TTC549 (cell line): ENCODE data around the gene TSC22D1.
"Not testable (repeated sequence)": the region's sequence is repeated elsewhere in the genome, so short reads cannot be mapped to it uniquely, and the experiment has no call there.

Experiments used
- FAIRE-seq: peaks from 2 replicates; lab custom pipeline; 2012; peaks lifted over from hg19 to GRCh38; lab: Jason Lieb, UNC

Gene TSC22D1

DNA sequence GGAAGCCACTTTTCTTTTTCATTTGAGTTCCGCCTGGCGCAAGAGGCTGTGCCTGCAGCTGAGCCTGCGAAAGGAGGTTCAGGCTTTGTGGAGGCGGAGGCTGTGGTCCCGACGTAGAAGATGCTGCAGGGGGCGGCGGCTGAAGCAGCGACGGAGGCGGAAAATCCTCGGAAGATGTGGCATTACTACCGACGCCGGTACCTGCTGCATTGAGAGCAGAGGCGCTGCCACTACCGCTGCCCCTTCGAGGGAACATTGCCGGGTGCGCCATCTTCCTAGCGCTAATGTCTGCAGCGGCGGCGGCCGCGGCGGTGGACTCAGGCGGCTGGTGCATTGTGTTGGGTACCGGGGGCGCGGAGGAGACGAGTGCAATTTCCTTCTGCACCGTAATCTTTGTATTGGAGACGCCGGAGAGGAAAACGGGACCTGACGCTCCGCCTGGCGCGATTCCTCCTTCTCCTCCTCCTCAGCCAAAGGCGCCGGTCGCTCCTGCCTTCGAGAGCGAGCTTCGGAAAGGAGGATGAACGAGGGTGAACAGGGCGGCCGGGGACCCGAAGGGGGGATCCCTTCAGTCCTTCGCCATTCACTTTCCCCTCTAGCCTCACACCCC, at the start of gene TSC22D1:
TSC22D1 (minus strand) TSS at position 590 of the 610 bp plus-strand sequence; CDS start at position 334, 256 bp downstream.
- FAIRE-seq = no peak

DNA sequence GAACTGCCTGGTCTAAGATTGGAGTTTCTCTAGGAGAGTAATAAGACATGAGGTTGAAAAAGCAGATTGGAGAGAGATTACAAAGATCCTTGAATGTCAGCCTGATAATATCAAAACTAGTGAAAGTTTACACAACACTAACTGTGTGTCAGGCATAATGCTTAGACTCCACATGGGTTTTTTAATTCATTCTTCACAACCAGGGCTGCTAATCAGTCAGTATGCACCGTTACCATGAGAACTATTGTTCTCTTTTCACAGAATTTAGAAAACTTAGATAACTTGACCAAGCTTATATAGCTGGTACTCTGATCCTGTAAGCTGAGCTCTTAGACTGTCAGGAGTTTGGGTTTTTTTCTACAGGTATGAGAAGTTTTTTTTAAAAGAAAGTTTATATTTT, 46.6 kb upstream of the TSC22D1 start:
- FAIRE-seq = no peak

GRCh38 chr13:44622261-44622660, 46.1 kb upstream of the TSC22D1 start:
- no peak for FAIRE-seq

DNA sequence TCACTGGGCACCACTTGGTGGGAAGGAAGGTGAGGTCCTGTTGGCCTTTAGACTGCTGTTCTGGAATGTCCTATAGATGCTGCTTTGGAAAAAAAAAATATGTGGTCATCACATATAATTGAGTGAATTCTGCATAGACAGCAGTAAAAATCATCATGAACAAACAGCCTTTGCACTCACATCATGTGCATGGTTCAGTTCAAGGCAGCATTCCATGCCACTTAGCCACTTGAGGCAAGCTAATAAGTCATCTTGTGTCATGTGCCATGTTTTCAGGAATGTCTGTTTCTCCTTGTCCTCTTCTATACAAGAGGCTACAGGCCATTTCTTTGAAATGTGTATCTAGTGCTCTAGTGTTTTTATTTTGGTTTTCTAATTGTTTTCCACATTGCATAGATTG, 43.9 kb upstream of the TSC22D1 start:
- FAIRE-seq = no peak

GRCh38 chr13:44619651-44620050, 43.5 kb upstream of the TSC22D1 start:
- FAIRE-seq = no peak

DNA sequence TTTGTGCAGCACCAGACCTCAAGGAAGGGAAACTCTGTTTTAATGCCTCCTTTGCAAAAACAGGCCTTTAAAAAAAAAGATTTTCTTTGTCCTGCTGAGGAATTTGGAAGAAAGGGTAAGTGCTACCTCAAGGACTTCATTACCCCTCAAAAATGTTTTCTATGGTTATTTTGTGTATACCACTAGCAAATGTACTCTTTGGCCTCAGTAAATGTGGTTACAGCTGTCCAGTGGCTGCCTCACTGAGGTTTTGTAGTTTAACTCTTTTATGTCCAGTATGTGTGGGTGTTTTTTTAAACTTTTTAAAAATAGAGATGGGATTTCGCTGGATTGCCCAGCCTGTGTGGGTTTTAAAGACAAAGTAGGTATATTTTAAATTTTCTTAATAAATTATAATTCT, 42.2 kb upstream of the TSC22D1 start:
- FAIRE-seq = no peak

DNA sequence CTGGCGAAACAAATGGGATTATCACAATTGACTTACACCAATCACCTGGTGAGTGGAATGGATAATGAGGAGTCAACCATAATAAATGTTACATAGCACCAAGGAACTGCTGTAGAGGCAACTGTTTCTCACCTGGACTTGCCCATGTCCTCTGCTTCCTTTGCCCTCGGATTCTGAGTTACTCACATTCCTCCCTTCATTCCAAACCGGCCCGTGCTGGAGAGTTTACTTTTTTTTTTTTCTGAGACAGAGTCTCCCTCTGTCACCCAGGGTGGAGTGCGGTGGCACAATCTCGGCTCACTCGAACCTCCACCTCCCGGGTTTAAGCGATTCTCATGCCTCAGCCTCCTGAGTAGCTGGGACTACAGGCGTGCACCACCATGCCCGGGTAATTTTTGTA, 41.5 kb upstream of the TSC22D1 start:
- no peak for FAIRE-seq

- no peak for FAIRE-seq
Observed at GRCh38 chr13:44609137-44609536, 33.0 kb upstream of the TSC22D1 start.

GRCh38 chr13:44605721-44606120, 29.6 kb upstream of the TSC22D1 start:
- no peak for FAIRE-seq

DNA sequence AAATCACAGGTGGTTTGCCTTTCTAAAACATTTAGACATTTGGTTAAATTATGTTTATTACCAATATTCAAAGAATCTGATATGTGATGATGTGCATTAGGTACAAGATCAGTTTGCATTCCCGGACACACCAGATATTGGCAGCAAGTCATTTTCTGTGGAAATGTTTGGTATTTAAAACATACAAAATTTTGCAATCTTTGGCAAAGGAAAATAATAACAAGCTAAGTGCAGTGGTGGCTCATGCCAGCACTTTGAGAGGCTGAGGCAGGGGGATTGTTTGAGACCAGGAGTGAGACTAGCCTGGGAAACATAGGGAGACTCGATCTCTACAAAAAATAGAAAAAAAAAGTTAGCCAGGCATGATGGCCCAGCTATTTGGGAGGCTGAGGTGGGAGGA, 29.1 kb upstream of the TSC22D1 start:
- no peak for FAIRE-seq

- FAIRE-seq = no peak
Observed at GRCh38 chr13:44601586-44601985, 25.5 kb upstream of the TSC22D1 start.

DNA sequence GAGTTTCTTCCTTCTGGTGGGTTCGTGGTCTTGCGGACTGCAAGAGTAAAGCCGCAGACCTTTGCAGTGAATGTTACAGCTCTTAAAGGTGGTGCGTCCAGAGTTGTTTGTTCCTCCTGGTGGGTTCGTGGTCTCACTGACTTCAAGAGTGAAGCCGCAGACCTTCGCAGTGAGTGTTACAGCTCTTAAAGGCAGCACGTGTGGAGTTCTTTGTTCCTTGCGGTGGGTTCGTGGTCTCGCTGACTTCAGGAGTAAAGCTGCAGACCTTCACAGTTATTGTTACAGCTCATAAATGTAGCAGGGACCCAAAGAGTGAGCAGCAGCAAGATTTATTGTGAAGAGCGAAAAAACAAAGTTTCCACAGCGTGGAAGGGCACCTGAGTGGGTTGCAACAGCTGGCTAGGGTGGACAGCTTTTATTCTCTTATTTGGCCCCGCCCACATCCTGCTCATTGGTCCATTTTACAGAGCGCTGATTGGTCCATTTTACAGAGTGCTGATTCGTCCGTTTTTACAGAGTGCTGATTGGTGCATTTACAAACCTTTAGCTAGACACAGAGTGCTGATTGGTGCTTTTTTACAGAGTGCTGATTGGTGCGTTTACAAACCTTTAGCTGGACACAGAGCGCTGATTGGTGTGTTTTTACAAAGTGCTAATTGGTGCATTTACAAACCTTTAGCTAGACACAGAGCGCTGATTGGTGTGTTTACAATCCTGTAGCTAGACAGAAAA, 17.9 kb upstream of the TSC22D1 start:
- FAIRE-seq = not testable (repeated sequence)

- no peak for FAIRE-seq
Observed at GRCh38 chr13:44592216-44592847, 16.2 kb upstream of the TSC22D1 start.

DNA sequence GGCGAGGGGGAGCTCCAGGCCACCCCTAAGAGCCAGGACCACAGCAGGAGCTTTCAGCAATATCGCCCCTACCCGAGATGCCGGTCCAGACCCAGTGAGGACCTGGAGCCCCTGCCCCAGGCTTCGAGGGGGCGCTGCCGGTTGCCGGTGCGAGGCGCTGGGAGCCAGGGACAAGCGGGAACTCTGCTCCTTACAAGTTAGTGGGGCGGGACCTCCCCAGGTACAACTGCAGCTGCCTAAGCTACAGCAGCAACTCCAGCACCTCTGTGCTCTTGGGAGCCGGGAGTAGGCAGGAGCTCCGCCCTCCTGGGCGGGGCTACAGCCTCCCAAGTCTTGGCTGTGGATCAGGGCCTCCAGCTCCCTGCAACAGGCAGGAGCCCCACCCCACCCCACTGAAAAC, 15.2 kb upstream of the TSC22D1 start:
- FAIRE-seq = no peak

GRCh38 chr13:44583137-44583536, 7.0 kb upstream of the TSC22D1 start:
- no peak for FAIRE-seq

GRCh38 chr13:44578067-44578400, 1.9 kb upstream of the TSC22D1 start:
- FAIRE-seq = no peak

DNA sequence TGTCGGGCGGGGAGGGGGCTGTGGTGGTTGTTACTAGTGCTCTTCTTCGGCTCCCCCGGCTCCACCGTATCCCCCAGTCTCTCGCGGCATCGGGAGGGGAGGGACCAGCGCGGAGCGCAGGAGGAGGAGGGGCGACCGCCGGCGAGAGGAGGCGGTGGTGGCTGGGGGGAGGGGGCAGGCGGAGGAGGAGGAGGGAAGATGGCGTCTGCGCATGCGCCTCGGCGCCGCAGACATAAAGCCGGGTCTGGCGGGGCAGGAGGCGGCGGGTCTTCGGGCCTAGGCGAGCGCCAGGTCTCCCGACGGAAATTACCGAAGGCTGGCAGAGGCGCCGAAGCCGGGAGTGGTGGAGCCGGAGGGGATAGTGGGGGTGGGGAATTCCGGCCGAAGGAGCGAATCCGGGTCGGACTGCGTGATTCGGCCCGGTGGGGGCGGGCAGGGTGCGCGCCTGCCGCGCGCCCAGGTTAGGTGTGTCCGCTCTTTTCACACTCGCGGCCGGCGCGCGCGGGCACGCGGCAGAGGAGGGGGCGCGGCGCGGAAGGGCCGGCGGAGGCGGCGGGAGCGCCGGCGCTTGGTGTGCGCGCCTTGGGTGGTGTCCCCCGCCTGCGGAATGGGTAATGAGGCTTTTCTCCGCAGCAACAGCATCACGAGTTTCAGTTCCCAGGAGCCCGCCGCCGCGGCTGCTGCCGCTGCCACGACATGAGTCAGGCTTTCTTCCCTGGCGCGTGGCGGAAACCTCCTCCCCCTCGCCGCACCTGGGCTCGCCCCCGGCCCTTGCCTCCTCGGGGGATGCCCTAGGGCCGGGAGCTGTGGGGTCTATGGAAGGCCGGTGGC, 1.3 kb upstream of the TSC22D1 start:
- no peak for FAIRE-seq

DNA sequence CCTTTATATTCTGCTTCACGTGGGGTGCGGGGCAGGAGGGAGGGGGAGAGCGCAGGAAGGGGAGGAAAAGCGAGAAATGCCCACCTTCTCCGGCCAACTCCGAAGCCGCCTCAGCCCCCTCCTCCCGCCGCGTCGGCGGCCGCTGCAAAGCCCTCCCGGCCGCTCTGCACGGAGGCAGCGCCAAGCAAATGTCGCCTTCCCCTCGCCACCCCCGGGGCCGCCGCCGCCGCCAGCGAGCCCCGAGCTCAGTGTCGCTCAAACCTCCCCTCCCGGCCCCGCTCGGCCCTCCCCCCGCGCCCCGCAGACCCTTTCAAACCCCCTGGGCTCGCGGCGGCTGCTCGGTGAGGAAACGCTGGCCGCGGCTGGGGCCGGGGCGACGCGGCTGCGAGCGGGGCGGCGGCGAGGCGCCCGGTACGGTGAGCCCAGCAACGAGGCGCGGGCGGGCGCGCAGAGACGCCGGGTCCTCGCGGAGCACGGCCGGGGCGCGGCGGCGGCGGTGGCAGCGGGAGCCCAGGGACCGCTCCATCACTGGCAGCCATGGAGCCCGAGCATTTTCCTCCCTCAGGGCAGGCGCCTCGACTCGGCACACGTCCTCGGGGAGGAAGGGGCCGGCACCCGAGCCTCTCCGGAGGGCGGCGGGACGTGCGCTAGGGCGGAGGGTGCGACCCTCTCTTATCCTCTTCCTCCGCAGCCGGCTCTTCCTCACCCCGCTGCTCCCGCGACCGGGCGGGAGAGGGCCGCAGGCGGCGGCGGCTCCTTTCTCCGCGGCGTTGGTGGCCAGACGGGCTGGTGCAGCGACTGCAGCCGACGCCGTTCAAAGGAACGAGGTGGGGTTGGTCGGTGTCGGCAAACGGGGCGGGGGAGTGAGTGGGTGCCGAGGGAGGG, 463 bp upstream of the TSC22D1 start:
- FAIRE-seq = no peak

GRCh38 chr13:44575035-44575434, 1.1 kb downstream of the TSC22D1 start:
- FAIRE-seq = no peak

DNA sequence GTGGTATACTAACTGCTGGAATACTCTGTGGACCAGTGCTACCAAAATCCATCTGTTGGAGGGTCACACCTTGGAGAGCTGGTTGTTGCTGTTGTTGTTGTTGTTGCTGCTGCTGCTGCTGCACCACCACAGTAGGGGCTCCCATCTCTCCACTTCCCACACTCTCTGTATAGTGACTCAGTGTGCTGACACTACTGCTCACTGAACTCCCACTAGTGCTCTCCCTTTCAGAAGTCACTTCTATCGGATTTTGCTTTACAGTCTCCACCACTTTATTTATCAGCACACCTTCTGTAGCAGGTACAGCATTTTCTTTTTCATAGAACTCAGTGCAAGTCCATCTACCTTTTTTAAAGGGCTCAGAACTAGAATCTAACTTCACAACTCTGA, 1.7 kb downstream of the TSC22D1 start:
- no peak for FAIRE-seq

GRCh38 chr13:44573790-44574465, 2.2 kb downstream of the TSC22D1 start:
- no peak for FAIRE-seq
